Cardiac fibroblast (primary cell): ENCODE measurements around the gene MLH3.

Experiments used
- DNase-seq, 2 donors: peaks; one replicate each; pipeline versions ENCODE4 v3.0.0 to v3.0.0-alpha.2; 2010; ENCODE audit warnings: low read depth in 2 of 2
- H3K4me3 ChIP-seq, 2 donors: replicated peaks in 1 of 2; 1 replicate in 1 of 2; 2 replicates in 1 of 2; pipeline ENCODE4 v1.5.1; 2011; ENCODE audit warnings: low read depth in 2 of 2, low read length in 2 of 2, mild to moderate bottlenecking in 2 of 2, moderate library complexity in 1 of 2
- CTCF ChIP-seq: IDR thresholded peaks from one replicate; pipeline ENCODE4 v1.5.1; 2011; ENCODE audit warnings: low read depth, mild to moderate bottlenecking, low read length, inconsistent platforms

MLH3 gene

DNA sequence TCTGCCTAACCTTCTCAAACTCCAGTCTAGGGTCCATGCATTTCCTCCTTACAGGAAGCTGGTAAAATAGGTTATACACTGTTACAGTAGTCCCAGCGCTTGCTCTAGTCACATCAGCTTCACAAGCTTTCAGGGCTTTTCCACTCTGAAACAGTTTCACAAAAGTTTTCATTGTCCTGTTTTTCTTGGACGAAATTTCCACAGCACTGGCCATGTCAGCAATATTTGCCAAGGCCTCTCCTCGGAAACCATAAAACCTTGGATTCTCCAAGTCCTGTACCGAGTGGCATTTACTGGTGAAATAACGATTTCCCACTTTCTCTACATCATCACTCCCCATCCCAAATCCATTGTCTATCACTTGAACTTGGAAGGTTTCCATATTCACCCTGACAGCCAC is 2.1 kb downstream of the MLH3 start:
- no peak for TF ChIP-seq CTCF
- DNase-seq: no peak
- no peak overlapping the region for H3K4me3 ChIP-seq

GRCh38 chr14:75048101-75048500 is 3.2 kb downstream of the MLH3 start:
- TF ChIP-seq CTCF: no peak
- no peak overlapping the region for H3K4me3 ChIP-seq
- DNase-seq: no peak

GRCh38 chr14:75047506-75047905 is 3.8 kb downstream of the MLH3 start:
- no peak for DNase-seq
- TF ChIP-seq CTCF: no peak
- H3K4me3 ChIP-seq: no peak overlapping the region

GRCh38 chr14:75046899-75047298 is 4.4 kb downstream of the MLH3 start:
- no peak for TF ChIP-seq CTCF
- H3K4me3 ChIP-seq: no peak overlapping the region
- DNase-seq: peak in 1 of 2 donors; percentile 33

DNA sequence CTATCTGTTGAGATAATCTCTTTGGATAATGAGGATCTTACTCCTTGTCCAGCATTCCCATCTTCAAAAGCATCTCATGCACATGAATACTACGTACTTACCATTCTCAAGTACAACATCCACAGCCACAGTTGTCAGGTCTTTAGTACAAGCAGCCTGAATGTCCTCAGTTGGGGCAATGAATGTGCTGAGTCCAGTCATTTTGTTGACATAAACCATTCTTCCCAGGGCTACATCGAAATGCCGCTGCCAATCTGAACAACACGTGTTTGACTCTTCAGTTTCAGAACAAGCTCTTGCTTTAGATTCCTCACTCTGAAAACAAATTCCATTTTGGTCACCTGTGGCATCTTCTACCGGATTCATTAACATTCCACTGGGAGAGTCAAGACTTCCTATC is 5.0 kb downstream of the MLH3 start:
- no peak for TF ChIP-seq CTCF
- H3K4me3 ChIP-seq: no peak overlapping the region
- DNase-seq: no peak

GRCh38 chr14:75044752-75045151 is 6.5 kb downstream of the MLH3 start:
- TF ChIP-seq CTCF: no peak
- no peak overlapping the region for H3K4me3 ChIP-seq
- DNase-seq: no peak

GRCh38 chr14:75044322-75044721 is 6.9 kb downstream of the MLH3 start:
- no peak for TF ChIP-seq CTCF
- H3K4me3 ChIP-seq: no peak overlapping the region
- DNase-seq: peak; percentile 54 to 73
